GM19328 (cell line): ENCODE data around the gene AUTS2.

ENCODE experiments used
- ATAC-seq: cut with Tn5 transposase; IDR thresholded peaks from one replicate; pipeline ENCODE4 v1.9.1; 2021; ENCODE audit warnings: mild to moderate bottlenecking, moderate library complexity; ENCODE audit not compliant: unreplicated experiment

The AUTS2 gene

GRCh38 chr7:69837387-69838068 lies 239.3 kb downstream of the AUTS2 start:
- ATAC-seq: no peak

- ATAC-seq: peak; percentile 45
Measured at GRCh38 chr7:69839782-69840181, 241.5 kb downstream of the AUTS2 start.

- no peak for ATAC-seq
Measured at GRCh38 chr7:69840248-69840647, 242.0 kb downstream of the AUTS2 start.

GRCh38 chr7:69843653-69844052 lies 245.4 kb downstream of the AUTS2 start:
- ATAC-seq: peak; percentile 54

- ATAC-seq: no peak
Measured at GRCh38 chr7:69844264-69844868, 246.1 kb downstream of the AUTS2 start.

GRCh38 chr7:69845721-69846495 lies 247.6 kb downstream of the AUTS2 start:
- ATAC-seq: no peak

- no peak for ATAC-seq
Measured at GRCh38 chr7:69847921-69848612, 249.8 kb downstream of the AUTS2 start.

- ATAC-seq: no peak
Measured at GRCh38 chr7:69849268-69849667, 251.0 kb downstream of the AUTS2 start.

- no peak for ATAC-seq
Measured at GRCh38 chr7:69857014-69857413, 258.7 kb downstream of the AUTS2 start.

GRCh38 chr7:69858471-69858870 lies 260.2 kb downstream of the AUTS2 start:
- no peak for ATAC-seq

- no peak for ATAC-seq
Measured at GRCh38 chr7:69859342-69859741, 261.1 kb downstream of the AUTS2 start.

GRCh38 chr7:69860486-69860885 lies 262.2 kb downstream of the AUTS2 start:
- ATAC-seq: no peak

GRCh38 chr7:69860941-69861622 lies 262.8 kb downstream of the AUTS2 start:
- ATAC-seq: no peak

- ATAC-seq: no peak
Measured at GRCh38 chr7:69862413-69863064, 264.3 kb downstream of the AUTS2 start.

- no peak for ATAC-seq
Measured at GRCh38 chr7:69864274-69864673, 266.0 kb downstream of the AUTS2 start.

GRCh38 chr7:69864822-69865221 lies 266.5 kb downstream of the AUTS2 start:
- no peak for ATAC-seq

- ATAC-seq: no peak
Measured at GRCh38 chr7:69868921-69869320, 270.6 kb downstream of the AUTS2 start.

GRCh38 chr7:69871213-69871885 lies 273.1 kb downstream of the AUTS2 start:
- ATAC-seq: no peak

GRCh38 chr7:69871886-69872569 lies 273.8 kb downstream of the AUTS2 start:
- ATAC-seq: no peak
